SIG-M5 treated with dmso at 0.1 percent for 504 hours (cell line): ENCODE measurements around the gene ARHGAP35.
"Not testable (repeated sequence)": the region's sequence is repeated elsewhere in the genome, so short reads cannot be mapped to it uniquely, and the experiment has no call there.

Experiments
- DNase-seq: peaks from one replicate; lab custom pipeline; 2025; ENCODE audit not compliant: unreplicated experiment; lab: John Stamatoyannopoulos, UW

Gene ARHGAP35

DNA sequence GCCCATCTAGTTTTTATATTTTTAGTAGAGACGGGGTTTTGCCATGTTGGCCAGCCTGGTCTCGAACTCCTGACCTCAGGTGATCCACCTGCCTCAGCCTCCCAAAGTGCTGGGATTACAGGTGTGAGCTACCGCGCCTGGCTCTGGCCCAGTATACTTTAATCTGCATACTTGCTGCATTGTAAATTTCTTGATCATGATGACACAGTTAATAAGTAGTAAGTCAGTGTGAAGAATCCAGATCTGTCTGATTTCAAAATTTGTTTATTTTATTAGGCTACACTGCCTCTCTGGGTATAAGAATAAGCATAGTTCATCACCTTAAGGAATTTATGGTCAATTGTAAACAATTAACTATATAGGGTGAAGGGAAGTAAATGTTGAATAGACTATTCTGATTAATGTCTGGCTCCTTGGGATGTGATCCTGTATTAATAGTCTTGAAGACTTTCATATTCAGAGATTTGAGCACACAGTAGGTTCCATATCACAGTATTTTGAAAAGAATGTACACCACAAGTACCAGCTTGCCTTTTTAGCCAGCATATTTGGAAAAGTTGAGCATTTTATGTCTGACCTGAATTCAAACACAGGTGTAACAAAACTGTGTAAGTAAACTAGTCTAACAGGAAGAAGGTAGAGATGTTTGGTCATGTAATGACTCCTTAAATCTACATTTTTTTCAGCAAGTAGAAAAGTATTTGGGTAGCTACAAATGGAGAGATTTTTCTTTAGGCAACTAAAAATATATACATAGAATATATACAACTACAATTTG lies 7.4 kb downstream of the ARHGAP35 start:
- DNase-seq, result no peak

DNA sequence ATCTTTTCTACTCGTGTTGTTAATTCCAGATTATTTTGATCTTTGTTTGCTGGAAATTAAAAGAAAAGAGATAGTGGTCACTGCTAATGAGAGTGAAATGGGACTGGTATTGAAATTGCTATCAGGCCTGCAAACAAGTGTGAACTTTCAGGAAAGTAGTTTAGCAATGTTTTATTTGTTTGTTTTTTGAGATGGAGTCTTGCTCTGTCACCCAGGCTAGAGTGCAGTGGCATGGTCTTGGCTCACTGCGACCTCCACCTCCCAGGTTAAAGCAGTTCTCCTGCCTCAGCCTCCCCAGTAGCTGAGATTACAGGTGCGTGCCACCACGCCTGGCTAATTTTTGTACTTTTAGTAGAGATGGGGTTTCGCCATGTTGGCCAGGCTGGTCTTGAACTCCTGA lies 10.4 kb downstream of the ARHGAP35 start:
- DNase-seq, result not testable (repeated sequence)

DNA sequence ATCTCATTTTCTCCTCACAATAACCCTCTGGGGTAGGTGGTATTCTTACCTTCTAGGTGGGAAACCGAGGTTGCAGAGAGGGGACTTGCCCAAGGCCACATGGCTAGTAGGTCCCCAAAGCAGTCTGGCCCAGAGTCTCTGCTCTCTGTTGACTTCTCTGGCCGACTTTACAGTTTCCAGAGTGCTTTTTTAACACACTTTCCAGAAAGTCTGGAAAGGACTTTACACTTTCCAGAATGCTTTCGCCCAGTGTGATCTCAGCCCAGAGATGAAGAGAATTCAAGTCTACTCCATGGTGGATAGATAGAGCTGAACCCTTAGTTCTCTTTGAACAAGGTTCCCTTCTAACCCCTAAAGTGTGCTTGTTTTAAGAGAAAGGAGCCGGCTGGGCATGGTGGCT lies 12.2 kb downstream of the ARHGAP35 start:
- DNase-seq, result no peak

DNA sequence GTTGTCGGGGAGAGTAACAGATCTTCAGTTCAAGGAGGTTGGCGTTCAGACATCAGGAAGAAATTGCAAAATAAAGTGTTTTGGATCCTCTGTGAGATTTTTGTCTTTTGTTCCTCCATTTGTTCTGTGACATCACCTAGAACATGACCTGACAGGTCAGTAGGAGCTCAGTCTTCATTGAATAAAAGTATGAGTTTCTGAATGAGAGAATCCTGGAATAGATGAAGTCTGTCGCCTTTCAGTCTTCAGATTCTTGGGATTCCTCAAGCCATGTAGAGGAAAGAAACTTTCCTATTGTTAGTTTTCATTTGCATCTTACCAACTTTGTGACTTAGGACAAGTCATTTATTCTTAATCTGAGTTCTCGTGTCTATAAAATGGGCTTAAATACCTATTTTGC lies 14.4 kb downstream of the ARHGAP35 start:
- DNase-seq, result no peak

DNA sequence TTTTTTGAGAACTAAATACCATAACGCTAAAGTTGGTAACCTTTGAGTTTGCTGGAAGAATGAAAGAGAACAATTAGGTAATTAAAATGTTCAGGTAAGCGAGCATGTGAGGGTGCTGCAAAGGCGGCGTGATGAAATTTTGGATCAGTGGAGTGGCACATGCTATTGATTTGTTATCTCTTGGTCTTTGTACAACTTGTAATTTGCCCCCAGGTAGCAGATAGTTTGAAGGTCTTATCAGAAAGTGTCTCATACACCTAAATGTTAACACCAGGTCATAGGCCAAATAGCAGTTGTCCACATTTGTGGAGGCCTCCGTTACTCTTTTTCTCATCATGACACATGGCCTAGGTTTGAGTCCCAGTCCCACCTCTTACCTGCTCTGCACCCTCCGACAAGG lies 14.9 kb downstream of the ARHGAP35 start:
- no peak for DNase-seq

DNA sequence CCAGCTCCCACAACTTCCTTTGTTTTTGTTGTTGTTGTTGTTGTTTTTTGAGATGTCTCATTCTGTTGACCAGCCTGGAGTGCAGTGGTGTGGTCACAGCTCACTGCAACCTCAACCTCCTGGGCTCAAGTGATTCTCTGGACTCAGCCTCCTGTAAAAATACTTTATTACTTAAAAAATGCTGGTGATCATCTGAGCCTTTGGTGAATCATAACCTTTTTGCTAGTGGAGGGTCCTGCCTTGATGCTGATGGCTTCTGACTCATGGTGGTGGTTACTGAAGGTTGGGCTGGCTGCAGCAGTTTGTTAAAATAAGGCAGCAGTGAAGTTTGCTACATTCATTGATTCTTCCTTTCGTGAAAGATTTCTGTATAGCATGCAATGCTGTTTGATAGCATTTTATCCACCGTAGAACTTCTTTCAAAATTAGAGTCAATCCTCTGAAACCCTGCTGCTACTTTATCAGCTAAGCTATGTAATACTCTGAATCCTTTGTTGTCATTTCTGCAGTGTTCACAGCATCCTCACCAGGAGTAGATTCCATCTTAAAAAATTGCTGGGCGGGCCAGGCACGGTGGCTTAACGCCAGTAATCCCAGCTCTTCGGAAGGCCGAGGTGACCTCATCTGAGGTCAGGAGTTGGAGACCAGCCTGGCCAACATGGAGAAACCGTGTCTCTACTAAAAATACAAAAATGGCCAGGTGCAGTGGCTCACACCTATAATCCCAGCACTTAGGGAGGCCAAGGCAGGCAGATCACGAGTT lies 18.0 kb downstream of the ARHGAP35 start:
- DNase-seq, result no peak

DNA sequence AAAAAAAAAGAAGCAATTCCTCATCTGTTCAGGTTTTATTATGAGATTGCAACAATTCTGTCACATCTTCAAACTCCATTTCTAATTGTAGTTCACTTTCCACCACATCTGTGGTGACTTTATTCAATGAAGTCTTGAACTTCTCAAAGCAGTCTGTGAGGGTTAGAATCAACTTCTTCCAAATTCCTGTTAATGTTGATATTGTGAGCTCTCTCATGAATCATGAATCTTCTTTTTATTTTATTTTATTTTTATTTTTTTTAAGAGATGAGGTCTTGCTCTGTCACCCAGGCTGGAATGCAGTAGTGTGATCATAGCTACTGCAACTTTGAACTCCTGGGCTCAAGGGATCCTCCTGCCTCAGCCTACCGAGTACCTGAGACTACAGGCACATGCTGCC lies 19.6 kb downstream of the ARHGAP35 start:
- no peak for DNase-seq

DNA sequence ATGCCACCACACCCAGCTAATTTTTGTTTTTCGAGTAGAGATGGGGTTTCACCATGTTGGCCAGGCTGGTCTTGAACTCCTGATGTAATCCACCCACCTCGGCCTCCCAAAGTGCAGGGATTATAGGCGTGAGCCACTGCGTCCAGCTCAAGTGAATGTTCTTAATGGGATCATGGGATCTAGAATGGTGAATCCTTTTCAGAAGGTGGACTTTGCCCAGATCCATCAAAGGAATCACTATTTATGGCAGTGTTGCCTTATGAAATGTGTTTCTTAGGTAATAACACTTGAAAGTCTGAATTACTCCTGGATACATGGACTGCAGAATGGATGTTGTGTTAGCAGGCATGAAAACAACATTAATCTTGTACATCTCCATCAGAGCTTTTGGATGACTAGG lies 20.3 kb downstream of the ARHGAP35 start:
- no peak for DNase-seq

DNA sequence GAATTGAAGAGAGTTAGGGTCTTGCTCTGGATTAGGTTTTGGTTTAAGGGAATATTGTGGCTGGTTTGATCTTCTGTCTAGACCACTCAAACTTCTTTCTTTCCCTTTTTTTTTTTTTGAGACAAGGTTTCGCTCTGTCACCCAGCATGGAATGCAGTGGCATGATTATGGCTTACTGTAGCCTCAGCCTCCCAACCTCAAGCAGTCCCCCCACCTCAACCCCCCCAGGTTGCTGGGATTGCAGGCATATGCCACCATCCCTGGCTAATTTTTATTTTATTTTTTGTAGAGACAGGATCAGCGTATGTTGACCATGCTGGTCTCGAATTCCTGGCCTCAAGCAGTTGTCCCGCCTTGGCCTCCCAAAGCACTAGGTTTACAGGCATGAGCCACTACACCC lies 21.2 kb downstream of the ARHGAP35 start:
- no peak for DNase-seq

DNA sequence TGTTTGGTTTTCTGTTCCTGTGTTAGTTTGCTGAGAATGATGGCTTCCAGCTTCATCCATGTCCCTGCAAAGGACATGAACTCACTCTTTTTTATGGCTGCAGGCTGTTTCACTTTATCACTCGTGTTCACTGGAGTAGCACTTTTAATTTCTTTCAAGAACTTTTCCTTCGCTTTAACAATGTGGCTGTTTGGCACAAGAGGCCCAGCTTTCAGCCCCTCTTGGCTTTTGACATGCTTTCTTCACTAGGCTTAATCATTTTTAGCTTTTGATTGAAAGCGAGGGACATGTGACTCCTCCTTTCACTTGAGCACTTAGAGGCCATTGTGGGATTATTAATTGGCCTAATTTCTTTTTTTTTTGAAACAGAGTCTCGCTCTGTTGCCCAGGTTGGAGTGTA lies 22.0 kb downstream of the ARHGAP35 start:
- not testable (repeated sequence) for DNase-seq

DNA sequence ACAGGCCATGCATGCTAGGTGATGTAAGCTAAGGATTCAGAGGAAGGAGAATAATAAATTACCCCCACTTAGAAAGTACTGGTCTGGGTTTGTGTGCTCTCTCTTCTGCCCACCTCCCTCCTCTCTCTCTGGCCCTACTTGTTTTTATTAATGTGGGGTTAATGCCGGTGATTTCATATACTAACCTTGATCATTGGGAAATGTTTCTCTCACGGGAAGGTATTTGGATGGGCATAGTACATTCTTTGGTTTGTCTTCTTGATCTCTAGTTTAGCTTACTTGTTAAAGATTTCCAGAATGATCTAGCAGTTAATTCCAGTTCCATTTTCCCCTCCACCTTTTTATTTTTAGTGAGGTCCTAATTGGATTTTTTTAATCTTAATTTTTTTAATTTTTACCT lies 24.6 kb downstream of the ARHGAP35 start:
- no peak for DNase-seq

DNA sequence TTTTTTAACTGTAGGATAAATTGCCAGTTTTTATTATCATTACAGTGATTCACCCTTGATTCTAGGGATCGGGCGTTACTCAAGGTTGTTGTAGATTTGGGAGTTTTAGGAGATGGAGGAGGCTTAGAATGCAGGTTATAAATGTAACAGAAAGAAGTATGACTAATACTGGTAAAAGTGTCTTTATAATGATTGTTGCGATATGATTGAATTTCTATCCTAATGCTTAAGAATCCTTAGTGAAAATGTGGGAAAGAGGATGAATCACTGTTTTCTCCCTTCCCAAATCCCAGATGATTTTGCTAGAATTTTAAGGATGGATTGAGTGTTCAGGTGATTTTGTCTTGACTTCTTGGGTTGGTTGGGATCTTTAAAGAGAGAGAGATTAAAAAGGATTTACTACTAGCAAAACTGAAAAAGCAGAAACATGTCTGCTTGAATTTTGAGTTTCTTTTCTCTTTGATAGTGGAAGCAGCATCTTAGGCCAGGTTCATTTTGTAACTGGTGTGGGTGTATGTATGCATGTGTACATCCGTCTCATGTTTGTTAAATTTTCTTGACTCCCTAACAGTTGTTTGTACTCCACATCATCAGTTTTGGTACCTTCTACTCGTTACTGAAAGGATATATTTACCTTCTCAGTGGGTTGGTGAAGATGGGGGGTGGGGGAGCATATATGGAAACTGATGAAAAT lies 25.9 kb downstream of the ARHGAP35 start:
- DNase-seq, result no peak

DNA sequence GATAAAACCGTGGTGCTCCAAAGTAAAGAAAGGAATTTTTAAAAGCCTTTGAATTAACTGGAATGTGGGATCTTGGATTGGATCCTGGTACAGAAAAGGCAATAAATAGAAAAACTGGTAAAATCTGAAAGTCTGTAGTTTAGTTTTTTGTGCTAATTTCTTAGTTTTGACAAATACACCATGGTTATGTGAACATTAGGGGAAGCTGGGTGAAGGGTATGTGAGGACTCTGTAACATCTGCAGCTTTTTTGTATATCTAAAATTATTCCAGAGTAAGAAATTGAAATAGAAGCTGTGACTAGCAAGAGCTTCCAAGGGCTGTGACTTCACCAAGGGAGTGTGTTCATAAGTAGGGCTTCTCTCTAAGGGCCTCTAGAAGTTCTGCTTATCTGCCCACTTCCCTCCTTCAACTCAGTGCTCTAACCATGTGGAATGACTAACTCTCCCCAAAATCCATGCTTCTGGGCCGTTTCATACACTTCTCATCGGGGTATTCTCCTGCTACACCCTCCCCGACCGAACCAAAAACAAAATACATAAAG lies 26.5 kb downstream of the ARHGAP35 start:
- no peak for DNase-seq

DNA sequence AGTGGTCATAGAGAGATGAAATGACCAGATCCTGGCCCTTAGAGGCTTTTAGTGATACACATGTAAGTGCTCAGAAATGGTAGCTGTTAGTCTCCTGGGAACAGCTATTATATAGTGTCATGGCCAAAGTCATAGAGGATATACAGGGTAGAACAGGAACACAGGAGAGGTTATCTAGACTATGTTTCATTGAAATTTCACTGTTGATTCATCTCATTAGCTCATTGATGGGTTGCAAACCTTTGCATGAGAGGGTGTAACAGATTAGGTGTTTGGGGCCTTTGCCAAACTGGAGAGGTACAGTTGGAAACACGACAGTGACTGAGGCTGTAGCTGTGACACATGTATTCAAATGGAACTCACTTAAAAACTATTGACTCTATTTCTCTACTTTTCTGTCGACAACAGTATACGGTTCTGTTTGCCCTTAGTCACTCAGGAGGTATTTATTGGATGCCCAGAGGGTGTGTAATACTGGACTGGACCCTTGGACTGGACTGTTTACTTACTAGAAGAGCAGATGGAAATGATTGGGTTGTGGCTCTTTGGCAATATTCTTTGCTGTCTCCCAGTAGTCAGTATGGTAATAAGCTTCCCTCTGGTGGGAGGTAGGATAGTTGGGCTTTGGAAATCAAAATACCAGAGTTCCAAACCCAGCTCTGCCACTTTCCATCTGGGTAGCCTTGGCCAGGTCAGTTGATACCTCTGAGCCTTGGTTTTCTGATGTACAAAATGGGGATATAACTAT lies 29.8 kb downstream of the ARHGAP35 start:
- peak; percentile 27 for DNase-seq

DNA sequence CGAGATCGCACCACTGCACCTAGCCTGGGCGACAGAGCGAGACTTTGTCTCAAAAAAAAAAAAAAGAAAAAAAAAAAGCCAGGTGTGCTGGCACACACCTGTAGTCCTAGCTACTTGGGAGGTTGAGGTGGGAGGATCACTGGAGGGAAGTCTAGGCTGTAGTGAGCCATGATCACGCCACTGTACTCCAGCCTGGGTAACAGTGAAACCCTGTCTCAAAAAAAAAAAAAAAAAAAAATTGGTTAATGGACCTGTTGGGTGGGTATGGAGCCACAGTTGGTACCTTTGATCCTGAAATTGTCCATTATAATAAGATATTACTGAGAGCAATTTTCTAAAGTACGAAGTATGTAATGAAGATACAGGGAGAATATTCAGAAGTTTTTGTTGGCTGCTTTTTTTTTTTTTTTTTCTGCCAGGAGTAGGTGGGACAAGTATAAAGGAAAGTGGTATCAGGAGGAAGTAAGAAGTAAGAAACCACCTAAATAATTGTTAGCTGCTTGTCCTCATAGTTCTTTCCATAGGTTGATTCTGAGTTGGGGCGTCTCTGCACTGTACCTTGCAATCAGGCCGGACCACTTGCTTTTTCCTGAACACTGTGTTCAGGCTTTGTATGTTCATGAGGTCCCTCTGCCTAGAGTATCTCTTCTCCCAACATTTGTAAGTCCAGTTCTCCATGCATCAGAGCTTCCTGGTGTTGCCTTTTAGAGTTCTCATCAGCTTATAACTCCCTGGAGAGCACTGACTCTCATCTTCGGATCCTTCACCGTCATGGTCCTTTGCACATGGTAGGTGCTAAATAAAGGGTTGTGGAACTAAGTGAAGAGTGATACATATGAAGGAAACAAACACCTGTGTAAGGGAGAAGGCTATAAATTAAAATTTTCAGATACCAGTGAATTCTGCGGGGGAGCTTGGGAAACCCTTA lies 31.7 kb downstream of the ARHGAP35 start:
- DNase-seq, result no peak

DNA sequence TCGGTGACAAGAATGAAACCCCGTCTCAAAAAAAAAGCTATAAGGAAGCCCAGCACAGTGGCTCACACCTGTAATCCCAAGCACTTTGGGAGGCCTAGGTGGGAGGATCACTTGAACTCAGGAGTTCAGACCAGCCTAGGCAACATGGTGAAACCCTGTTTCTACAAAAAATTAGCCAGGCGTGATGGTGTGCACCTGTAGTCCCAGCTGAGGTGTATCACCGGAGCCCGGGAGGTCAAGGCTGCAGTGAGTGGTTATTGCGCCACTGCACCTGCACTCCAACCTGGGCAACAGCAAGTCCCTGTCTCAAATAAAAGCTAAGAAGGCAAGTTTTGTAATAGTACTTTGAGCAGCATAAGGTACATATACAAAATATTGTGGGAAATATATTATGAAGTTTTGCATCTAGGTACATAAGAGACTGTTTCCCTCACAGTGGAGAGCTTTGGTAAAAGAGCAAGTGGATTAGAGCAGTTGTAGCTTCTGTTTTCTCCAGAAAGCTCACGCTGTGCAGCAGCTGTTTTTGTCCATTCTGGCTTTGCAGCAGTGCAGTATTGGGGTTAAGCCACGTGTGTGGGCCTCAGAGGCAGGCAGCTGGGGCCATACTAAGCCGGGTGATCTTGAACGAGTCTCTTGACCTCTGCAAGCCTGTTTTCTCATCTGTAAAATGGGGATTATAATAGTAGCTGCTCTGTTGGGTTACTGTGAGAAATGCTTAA lies 35.4 kb downstream of the ARHGAP35 start:
- no peak for DNase-seq

DNA sequence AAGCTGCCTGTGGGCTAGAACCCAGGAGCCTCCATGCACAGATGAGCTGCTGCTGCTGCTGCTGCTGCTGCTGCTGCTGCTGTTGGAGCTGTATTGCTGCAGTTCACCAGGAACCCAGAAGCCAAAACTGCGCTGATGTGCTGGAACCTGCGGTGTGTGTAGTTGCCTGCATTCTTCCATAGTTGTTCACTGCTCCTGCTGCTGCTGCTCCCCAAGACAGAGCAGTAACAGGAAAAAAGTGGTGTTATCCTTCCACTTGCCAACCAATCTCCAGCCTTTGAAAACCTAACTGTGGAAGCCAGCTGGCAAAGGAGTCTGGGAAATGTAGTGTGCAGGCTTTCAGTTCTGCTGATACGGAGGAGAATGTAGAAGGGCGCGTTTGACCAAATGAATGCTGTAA lies 37.9 kb downstream of the ARHGAP35 start:
- no peak for DNase-seq

DNA sequence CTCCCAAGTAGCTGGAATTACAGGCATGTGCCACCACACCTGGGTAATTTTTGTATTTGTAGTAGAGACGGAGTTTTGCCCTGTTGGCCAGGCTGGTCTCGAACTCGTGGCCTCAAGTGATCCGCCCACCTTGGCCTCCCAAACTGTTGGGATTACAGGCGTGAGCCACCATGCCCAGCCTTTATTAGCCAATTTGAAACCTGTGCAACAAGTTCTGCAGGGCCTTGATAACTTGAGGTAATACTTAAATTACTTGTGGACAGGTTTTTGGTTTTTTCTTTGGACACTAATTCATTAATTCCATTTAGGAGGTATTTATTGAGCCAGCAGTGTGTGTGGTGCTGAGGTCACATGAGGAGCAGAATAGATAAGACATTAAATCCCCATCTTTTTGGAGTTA lies 39.5 kb downstream of the ARHGAP35 start:
- DNase-seq, result no peak

DNA sequence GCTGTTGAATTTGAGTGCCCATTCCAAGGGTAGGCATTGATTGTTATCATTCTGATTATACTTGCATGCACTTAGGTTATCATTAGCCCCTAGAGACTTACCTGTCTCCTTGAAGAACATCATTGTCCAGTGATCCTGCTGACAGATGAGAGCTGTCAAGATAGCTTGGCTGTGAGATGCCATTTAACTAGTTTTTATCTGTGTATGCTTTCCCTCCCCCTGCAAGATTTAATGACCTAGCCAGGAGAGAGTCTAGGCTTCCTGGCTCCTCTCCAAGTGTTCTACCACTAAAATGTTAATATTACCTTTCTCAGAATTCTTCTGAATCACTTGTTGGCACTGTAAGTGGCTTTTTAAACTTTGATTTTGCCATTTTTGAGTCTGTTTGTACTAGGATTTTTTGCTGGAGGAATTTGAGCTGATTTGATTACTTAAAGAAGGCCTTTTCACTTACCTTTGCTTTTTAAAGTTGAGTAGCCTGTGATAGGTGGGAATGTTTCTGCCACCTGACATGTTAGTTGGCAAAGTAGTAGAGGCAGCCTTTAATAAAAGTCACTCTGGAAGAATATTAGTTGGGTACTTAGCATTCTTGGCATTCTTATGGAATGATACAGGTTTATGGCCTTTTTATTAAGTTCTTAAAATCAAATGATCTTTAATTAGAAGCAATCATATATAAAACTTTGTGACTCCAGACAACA lies 41.1 kb downstream of the ARHGAP35 start:
- DNase-seq, result no peak
